D721Med (cell line): ENCODE results near the gene DHRS13.
A peak's percentile ranks its signal among the peaks of the same experiment; 100 is the strongest.

Source experiments
- DNase-seq: peaks from one replicate; pipeline ENCODE4 v3.0.0; 2011; ENCODE audit warnings: low spot score; ENCODE audit not compliant: insufficient read length
- FAIRE-seq: peaks from 2 replicates; lab custom pipeline; 2011; peaks lifted over from hg19 to GRCh38; lab: Jason Lieb, UNC
- CTCF ChIP-seq: IDR thresholded peaks from 2 replicates; pipeline ENCODE4 v1.5.1; 2012; ENCODE audit warnings: mild to moderate bottlenecking, control low read depth; ENCODE audit not compliant: insufficient read depth; ENCODE audit errors: missing control alignments

The DHRS13 gene

GRCh38 chr17:28920201-28920600 is 17.3 kb upstream of the DHRS13 start:
- DNase-seq, result no peak
- FAIRE-seq, result no peak

GRCh38 chr17:28918295-28918694 is 15.4 kb upstream of the DHRS13 start:
- DNase-seq (no peak), FAIRE-seq (no peak)
- TF ChIP-seq CTCF, result no peak

More at GRCh38 chr17:28920201-28920600, 17.3 kb upstream of the DHRS13 start:
- TF ChIP-seq CTCF, result no peak

GRCh38 chr17:28917465-28917864 is 14.6 kb upstream of the DHRS13 start:
- no peak for TF ChIP-seq CTCF
- FAIRE-seq (no peak), DNase-seq (no peak)

- DNase-seq (no peak), FAIRE-seq (no peak)
- TF ChIP-seq CTCF, result no peak
Measured at GRCh38 chr17:28917029-28917428, 14.2 kb upstream of the DHRS13 start.

- FAIRE-seq (no peak), DNase-seq (peak; percentile 41)
- peak; percentile 82 for TF ChIP-seq CTCF
Measured at GRCh38 chr17:28916302-28916934, 13.5 kb upstream of the DHRS13 start.

GRCh38 chr17:28912938-28913333 is 10.1 kb upstream of the DHRS13 start:
- no peak for TF ChIP-seq CTCF
- DNase-seq, result no peak
- FAIRE-seq, result no peak

- TF ChIP-seq CTCF, result no peak
- FAIRE-seq (no peak), DNase-seq (no peak)
Measured at GRCh38 chr17:28912281-28912937, 9.5 kb upstream of the DHRS13 start.
